GM12891 (cell line): ENCODE measurements around the gene SYPL2.

Experiments
- POLR2AphosphoS5 ChIP-seq: IDR thresholded peaks from 2 replicates; pipeline ENCODE4 v1.6.1; 2011; ENCODE audit warnings: low read depth, low read length, control low read depth
- TAF1 ChIP-seq: IDR thresholded peaks from 2 replicates; pipeline ENCODE4 v1.6.1; 2011; ENCODE audit warnings: low read depth, low read length, control low read depth

DNA sequence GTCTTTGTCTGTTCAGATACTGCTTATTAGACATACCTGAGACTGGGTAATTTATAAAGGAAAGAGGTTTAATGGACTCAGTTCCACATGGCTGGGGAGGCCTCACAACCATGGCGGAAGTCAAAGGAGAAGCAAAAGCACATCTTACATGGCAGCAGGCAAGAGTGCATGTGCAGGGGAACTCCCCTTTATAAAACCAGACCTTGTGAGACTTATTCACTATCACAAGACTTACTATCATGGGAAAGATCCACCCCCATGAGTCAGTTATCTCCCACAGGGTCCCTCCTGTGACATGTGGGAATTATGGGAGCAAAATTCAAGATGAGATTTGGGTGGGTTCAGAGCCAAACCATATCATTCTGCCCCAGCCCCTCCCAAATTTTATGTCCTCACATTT, 33.0 kb upstream of the SYPL2 start:
- TF ChIP-seq POLR2AphosphoS5 (no peak), TAF1 (no peak)
